Measurements from ENCODE around the gene NEXN. TPM values are rescaled to one million over a fixed set of nuclear protein-coding genes. Genes with fewer than 3 reads are reported as not detected.

Gene NEXN
- total RNA-seq, 4 donors from 2014 or later, result 0.76 to 34.1 (median 8.2) TPM

DNA sequence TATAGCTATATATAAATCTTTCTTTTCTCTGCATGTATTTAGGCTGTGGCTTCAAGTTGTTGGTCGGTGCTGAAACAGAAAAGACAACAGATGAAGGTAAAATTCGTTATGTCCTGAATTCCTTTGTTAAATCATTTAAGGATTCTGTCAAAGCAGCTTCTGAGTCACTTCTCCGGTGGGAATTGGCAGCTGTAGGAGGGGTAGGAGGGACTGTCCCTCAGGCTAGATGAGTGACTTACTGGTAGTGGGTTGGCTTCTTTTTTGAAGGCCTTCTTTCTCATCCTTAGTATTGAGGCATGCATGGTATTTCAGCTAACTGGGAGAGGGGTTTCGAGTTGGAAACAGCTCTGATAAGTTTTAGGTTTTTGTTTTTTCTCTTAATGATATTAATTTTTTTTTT lies 22.1 kb upstream of the NEXN start:
- Histone ChIP-seq H3K27ac (no peak overlapping the region), H3K4me1 (no peaks in the 10 kb centered on the region), H3K36me3 (peaks cover 0 to 64% (median 0%) of the 10 kb centered on the region in 3 donors), H3K9me3 (no peaks in the 10 kb centered on the region), H3K27me3 (no peaks in the 10 kb centered on the region), H3K4me3 (no peak overlapping the region)
- TF ChIP-seq, protein P1, sequence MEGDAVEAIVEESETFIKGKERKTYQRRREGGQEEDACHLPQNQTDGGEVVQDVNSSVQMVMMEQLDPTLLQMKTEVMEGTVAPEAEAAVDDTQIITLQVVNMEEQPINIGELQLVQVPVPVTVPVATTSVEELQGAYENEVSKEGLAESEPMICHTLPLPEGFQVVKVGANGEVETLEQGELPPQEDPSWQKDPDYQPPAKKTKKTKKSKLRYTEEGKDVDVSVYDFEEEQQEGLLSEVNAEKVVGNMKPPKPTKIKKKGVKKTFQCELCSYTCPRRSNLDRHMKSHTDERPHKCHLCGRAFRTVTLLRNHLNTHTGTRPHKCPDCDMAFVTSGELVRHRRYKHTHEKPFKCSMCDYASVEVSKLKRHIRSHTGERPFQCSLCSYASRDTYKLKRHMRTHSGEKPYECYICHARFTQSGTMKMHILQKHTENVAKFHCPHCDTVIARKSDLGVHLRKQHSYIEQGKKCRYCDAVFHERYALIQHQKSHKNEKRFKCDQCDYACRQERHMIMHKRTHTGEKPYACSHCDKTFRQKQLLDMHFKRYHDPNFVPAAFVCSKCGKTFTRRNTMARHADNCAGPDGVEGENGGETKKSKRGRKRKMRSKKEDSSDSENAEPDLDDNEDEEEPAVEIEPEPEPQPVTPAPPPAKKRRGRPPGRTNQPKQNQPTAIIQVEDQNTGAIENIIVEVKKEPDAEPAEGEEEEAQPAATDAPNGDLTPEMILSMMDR (IDR thresholded peaks at IDR 0.05), result no peak
- no peak for TF ChIP-seq POLR2A (IDR thresholded peaks at IDR 0.05)
- 54 to 60% methylated on average over 4 of the region's 4 CpGs for WGBS, 2 donors
- intact Hi-C loops (cut with DNase I), result no loop called here
- DNase-seq, result no peak

DNA sequence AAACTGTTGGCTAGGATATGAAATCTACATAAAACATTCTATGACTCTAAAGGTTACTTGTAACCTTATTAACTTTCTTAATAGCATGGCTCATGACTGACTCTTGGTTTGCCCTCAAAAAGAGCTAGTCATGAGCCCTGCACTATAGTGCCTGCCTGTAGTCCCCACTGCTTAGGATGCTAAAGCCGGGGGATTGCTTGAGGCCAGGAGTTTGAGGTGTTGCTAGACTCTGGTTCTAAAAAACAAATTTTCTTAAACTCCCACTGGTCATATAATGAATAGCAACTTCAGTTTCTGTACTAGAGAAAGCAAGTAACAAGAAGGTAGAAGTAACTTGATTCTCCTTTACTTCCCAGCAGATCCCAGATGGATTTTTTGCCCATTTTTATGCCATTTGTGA lies 15.8 kb upstream of the NEXN start:
- intact Hi-C loops (cut with DNase I), result no loop called here
- no peaks in the 10 kb centered on the region for H3K27me3 ChIP-seq
- H3K9me3 ChIP-seq, result no peaks in the 10 kb centered on the region
- DNase-seq, result no peak
- H3K36me3 ChIP-seq, result peaks cover 0 to 38% (median 0%) of the 10 kb centered on the region in 3 donors
- H3K27ac ChIP-seq, result no peak overlapping the region
- H3K4me1 ChIP-seq, result no peaks in the 10 kb centered on the region
- WGBS, 2 donors, result 100% methylated on average over 1 of the region's 1 CpG
- no peak overlapping the region for H3K4me3 ChIP-seq
- TF ChIP-seq, protein P1 (IDR thresholded peaks at IDR 0.05), result no peak
- no peak for TF ChIP-seq POLR2A (IDR thresholded peaks at IDR 0.05)

DNA sequence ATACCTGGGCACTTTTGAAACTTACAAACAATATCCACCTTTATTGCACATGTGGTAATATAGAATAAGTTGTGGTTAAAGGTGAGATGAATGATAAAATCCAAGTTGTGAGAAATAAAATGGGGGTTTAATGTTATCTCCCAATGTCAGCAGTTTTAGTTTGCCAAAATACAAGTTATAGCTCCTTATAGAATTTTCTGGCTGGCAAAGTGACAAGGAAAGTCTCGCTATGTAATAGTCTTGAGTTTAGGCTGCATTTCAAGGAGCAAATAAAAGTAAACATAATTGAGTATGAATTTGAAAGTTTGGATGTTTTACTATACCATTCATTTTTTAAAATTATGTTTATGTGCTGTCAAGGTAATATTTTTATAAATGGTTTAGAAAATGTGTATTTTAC lies 15.0 kb upstream of the NEXN start:
- H3K4me1 ChIP-seq, result no peaks in the 10 kb centered on the region
- no peak for TF ChIP-seq POLR2A (IDR thresholded peaks at IDR 0.05)
- TF ChIP-seq, protein P1 (IDR thresholded peaks at IDR 0.05), result no peak
- H3K9me3 ChIP-seq, result no peaks in the 10 kb centered on the region
- no peak overlapping the region for H3K4me3 ChIP-seq
- peaks cover 0 to 30% (median 0%) of the 10 kb centered on the region in 3 donors for H3K36me3 ChIP-seq
- 25 to 96% methylated on average over 1 of the region's 1 CpG for WGBS, 2 donors
- H3K27ac ChIP-seq, result no peak overlapping the region
- H3K27me3 ChIP-seq, result no peaks in the 10 kb centered on the region
- intact Hi-C loops (cut with DNase I), result no loop called here
- DNase-seq, result no peak

DNA sequence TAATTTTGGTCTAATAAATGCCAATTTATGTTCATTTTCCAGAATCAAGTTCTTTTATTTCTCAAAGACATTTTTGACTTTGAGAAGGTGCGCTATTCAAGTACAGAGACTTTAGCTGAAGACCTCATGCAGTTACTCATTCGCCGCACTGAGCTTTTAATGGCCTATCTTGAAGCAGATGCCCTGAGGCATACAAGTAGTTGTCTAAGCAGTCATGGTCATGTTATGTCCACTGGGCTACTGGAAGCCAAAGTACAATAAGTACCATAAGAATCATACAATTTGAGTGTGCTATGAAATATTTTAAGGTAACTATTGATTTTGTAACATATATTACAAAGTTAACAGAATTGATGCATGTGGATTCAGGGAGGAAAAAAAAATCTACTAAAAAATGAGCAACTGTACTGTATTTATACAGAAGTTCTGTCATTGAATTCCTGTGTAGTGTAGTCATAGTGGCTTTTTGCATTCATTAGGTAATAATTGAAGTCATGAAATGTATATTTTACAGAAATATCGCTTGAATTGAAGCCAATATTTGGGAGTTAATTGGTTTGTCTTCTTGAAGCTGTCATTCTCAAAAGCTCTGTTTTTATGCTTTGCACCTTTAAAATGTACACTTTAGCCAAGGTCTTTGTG lies 13.5 kb upstream of the NEXN start:
- H3K4me1 ChIP-seq, result no peaks in the 10 kb centered on the region
- TF ChIP-seq, protein P1 (IDR thresholded peaks at IDR 0.05), result no peak
- no peak for TF ChIP-seq POLR2A (IDR thresholded peaks at IDR 0.05)
- DNase-seq, result no peak
- H3K9me3 ChIP-seq, result no peaks in the 10 kb centered on the region
- intact Hi-C loops (cut with DNase I), result no loop called here
- WGBS, 2 donors, result 96 to 98% methylated on average over 4 of the region's 4 CpGs
- no peaks in the 10 kb centered on the region for H3K27me3 ChIP-seq
- no peak overlapping the region for H3K4me3 ChIP-seq
- no peak overlapping the region for H3K27ac ChIP-seq
- peaks cover 0 to 27% (median 0%) of the 10 kb centered on the region in 3 donors for H3K36me3 ChIP-seq

DNA sequence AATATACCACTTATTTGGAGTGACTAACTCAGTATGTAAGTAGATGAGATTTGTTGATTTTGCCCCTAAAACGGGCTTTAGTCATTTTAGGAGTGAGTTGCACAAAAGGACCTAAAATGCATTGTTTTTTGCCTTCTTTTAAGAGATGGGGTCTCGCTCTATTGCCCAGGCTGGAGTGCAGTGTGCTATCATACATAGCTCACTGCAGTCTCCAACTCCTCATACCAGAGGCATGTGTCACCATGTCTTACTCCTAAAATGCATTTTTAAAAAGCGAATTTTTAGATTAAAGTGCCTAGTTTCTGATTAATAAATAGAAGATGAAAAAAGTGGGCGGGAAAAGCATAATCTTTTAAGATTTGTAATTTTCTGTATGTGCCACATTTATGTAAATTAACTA lies 11.5 kb upstream of the NEXN start:
- TF ChIP-seq POLR2A (IDR thresholded peaks at IDR 0.05), result no peak
- TF ChIP-seq, protein P1 (IDR thresholded peaks at IDR 0.05), result no peak
- Histone ChIP-seq H3K36me3 (peaks cover 0 to 26% (median 0%) of the 10 kb centered on the region in 3 donors), H3K4me3 (no peak overlapping the region), H3K4me1 (no peaks in the 10 kb centered on the region), H3K27ac (no peak overlapping the region), H3K27me3 (no peaks in the 10 kb centered on the region), H3K9me3 (no peaks in the 10 kb centered on the region)
- no peak for DNase-seq
- 84 to 91% methylated on average over 4 of the region's 4 CpGs for WGBS, 2 donors
- intact Hi-C loops (cut with DNase I), result no loop called here
